NCI-H460 (cell line): Measurements from ENCODE around the gene EEIG2. TPM values are rescaled to one million over a fixed set of nuclear protein-coding genes. Genes with fewer than 3 reads are reported as not detected.
A peak's percentile ranks its signal among the peaks of the same experiment; 100 is the strongest.
"Not testable (repeated sequence)": the region's sequence is repeated elsewhere in the genome, so short reads cannot be mapped to it uniquely, and the experiment has no call there.

Source experiments
- DNase-seq: peaks from one replicate; pipeline ENCODE4 v3.0.0-alpha.2; 2016; ENCODE audit warnings: low read depth; ENCODE audit errors: extremely low read depth
- polyA plus RNA-seq: library from polyadenylated mRNA; depleted of rRNA; stranded (reverse); fragments of >200 nt; gene quantifications from 2 replicates; pipeline ENCODE4 v1.2.3, GENCODE V29; 2014; cell fraction: nucleus; rRNA removed
- total RNA-seq: library from RNA; depleted of rRNA; stranded (reverse); fragments of >200 nt; shearing (Covaris generic); gene quantifications from 2 replicates; pipeline ENCODE4 v1.2.3, GENCODE V29; 2014; rRNA removed

The EEIG2 gene
- 21.7 and 22.9 TPM in 2 replicates for total RNA-seq
- 9.0 and 13.6 TPM in 2 replicates for polyA plus RNA-seq

- DNase-seq = peak; percentile 70
Observed at GRCh38 chr1:108559215-108560186, at the start of gene EEIG2. EEIG2 (plus strand) TSS chr1:108560100; CDS start chr1:108560429, 329 bp downstream.

- no peak for DNase-seq
Observed at GRCh38 chr1:108511764-108512163, 48.1 kb upstream of the EEIG2 start.

GRCh38 chr1:108512239-108513043 lies 47.5 kb upstream of the EEIG2 start:
- peak; percentile 38 for DNase-seq

GRCh38 chr1:108513044-108513415 lies 46.9 kb upstream of the EEIG2 start:
- DNase-seq = no peak

- DNase-seq = not testable (repeated sequence)
Observed at GRCh38 chr1:108513914-108514313, 46.0 kb upstream of the EEIG2 start.

- DNase-seq = not testable (repeated sequence)
Observed at GRCh38 chr1:108517301-108517897, 42.5 kb upstream of the EEIG2 start.

GRCh38 chr1:108521990-108522393 lies 37.9 kb upstream of the EEIG2 start:
- DNase-seq = no peak

- DNase-seq = no peak
Observed at GRCh38 chr1:108523829-108524228, 36.1 kb upstream of the EEIG2 start.

GRCh38 chr1:108524676-108525075 lies 35.2 kb upstream of the EEIG2 start:
- no peak for DNase-seq

- no peak for DNase-seq
Observed at GRCh38 chr1:108527135-108527534, 32.8 kb upstream of the EEIG2 start.

GRCh38 chr1:108527837-108528236 lies 32.1 kb upstream of the EEIG2 start:
- DNase-seq = no peak

- DNase-seq = no peak
Observed at GRCh38 chr1:108531444-108531843, 28.5 kb upstream of the EEIG2 start.

- no peak for DNase-seq
Observed at GRCh38 chr1:108532730-108533129, 27.2 kb upstream of the EEIG2 start.

GRCh38 chr1:108533351-108534083 lies 26.4 kb upstream of the EEIG2 start:
- no peak for DNase-seq

GRCh38 chr1:108534759-108535158 lies 25.1 kb upstream of the EEIG2 start:
- DNase-seq = no peak

- DNase-seq = not testable (repeated sequence)
Observed at GRCh38 chr1:108535315-108535897, 24.5 kb upstream of the EEIG2 start.

- not testable (repeated sequence) for DNase-seq
Observed at GRCh38 chr1:108536021-108536420, 23.9 kb upstream of the EEIG2 start.

GRCh38 chr1:108536791-108537190 lies 23.1 kb upstream of the EEIG2 start:
- DNase-seq = not testable (repeated sequence)

- DNase-seq = no peak
Observed at GRCh38 chr1:108537976-108538375, 21.9 kb upstream of the EEIG2 start.

- no peak for DNase-seq
Observed at GRCh38 chr1:108540977-108541376, 18.9 kb upstream of the EEIG2 start.
